Measurements from ENCODE around the gene EFNA5. TPM values are rescaled to one million over a fixed set of nuclear protein-coding genes. Genes with fewer than 3 reads are reported as not detected.

The EFNA5 gene
- total and polyA plus RNA-seq, 4 donors, result 0.14 to 0.93 (median 0.54) TPM

- 90% methylated on average over 6 of the region's 6 CpGs for WGBS
- no peaks in the 10 kb centered on the region for H3K9me3 ChIP-seq (ENCODE audit: control insufficient read depth in 4 of 4, low read length in 3 of 4)
- H3K36me3 ChIP-seq (ENCODE audit: control insufficient read depth in 4 of 4, insufficient read depth in 3 of 4, low read depth in 1 of 4, low read length in 3 of 4), result no peaks in the 10 kb centered on the region
- H3K4me3 ChIP-seq (ENCODE audit: low read depth in 1 of 3, low read length in 3 of 3), result no peak overlapping the region
- no peaks in the 10 kb centered on the region for H3K4me1 ChIP-seq (ENCODE audit: control insufficient read depth in 4 of 4, insufficient read depth in 4 of 4, low read length in 3 of 4)
- DNase-seq (ENCODE audit: low spot score), result no peak
- no peak overlapping the region for H3K9ac ChIP-seq (ENCODE audit: low read depth in 1 of 2, low read length in 2 of 2)
- peaks cover 0 to 7% (median 0%) of the 10 kb centered on the region in 4 donors for H3K27me3 ChIP-seq (ENCODE audit: control insufficient read depth in 4 of 4, insufficient read depth in 4 of 4, low read length in 3 of 4)
- H3K27ac ChIP-seq (ENCODE audit: low read depth in 1 of 2, low read length in 2 of 2), result no peak overlapping the region
- no peak for TF ChIP-seq RAD21 (IDR thresholded peaks at IDR 0.05)
- TF ChIP-seq MAX (IDR thresholded peaks at IDR 0.05), result no peak
- TF ChIP-seq FOXA1 (IDR thresholded peaks at IDR 0.05), result no peak
- TF ChIP-seq NR2F2 (IDR thresholded peaks at IDR 0.05), result no peak
- no peak for TF ChIP-seq JUND (IDR thresholded peaks at IDR 0.05)
- TF ChIP-seq SP1 (IDR thresholded peaks at IDR 0.05), result no peak
- TF ChIP-seq CTCF (IDR thresholded peaks at IDR 0.05; ENCODE audit: low read depth, low read length, missing input control), result no peak
- TF ChIP-seq TAF1 (conservative IDR thresholded peaks at IDR 0.05), result no peak
- TF ChIP-seq HNF4G (IDR thresholded peaks at IDR 0.05), result no peak
- no peak for TF ChIP-seq ZBTB33 (IDR thresholded peaks at IDR 0.05)
- TF ChIP-seq HNF4A (conservative IDR thresholded peaks at IDR 0.05), result no peak
- TF ChIP-seq EGR1 (IDR thresholded peaks at IDR 0.05; ENCODE audit: low read depth in 2 of 2), result no peak
- no peak for TF ChIP-seq GABPA (IDR thresholded peaks at IDR 0.05 in 1 of 2, conservative IDR thresholded peaks at IDR 0.05 in 1 of 2)
- no peak for TF ChIP-seq FOXA2 (IDR thresholded peaks at IDR 0.05)
- no peak for TF ChIP-seq YY1 (IDR thresholded peaks at IDR 0.05)
- no peak for TF ChIP-seq REST (IDR thresholded peaks at IDR 0.05)
These were observed 19.4 kb downstream of the EFNA5 start for GRCh38 chr5:107651325-107651724.

GRCh38 chr5:107646418-107646817 is 24.3 kb downstream of the EFNA5 start:
- TF ChIP-seq RXRA (IDR thresholded peaks at IDR 0.05) (no peak), HNF4A (conservative IDR thresholded peaks at IDR 0.05) (no peak)
- Histone ChIP-seq H3K9ac (ENCODE audit: low read depth in 1 of 2, low read length in 2 of 2) (no peak overlapping the region), H3K27me3 (ENCODE audit: control insufficient read depth in 4 of 4, insufficient read depth in 4 of 4, low read length in 3 of 4) (peaks cover 0 to 2% (median 0%) of the 10 kb centered on the region in 4 donors), H3K4me3 (ENCODE audit: low read depth in 1 of 3, low read length in 3 of 3) (no peak overlapping the region), H3K36me3 (ENCODE audit: control insufficient read depth in 4 of 4, insufficient read depth in 3 of 4, low read depth in 1 of 4, low read length in 3 of 4) (no peaks in the 10 kb centered on the region), H3K9me3 (ENCODE audit: control insufficient read depth in 4 of 4, low read length in 3 of 4) (peaks cover 0 to 3% (median 0%) of the 10 kb centered on the region in 4 donors), H3K4me1 (ENCODE audit: control insufficient read depth in 4 of 4, insufficient read depth in 4 of 4, low read length in 3 of 4) (no peaks in the 10 kb centered on the region), H3K27ac (ENCODE audit: low read depth in 1 of 2, low read length in 2 of 2) (no peak overlapping the region)
- DNase-seq (ENCODE audit: low spot score), result no peak

Measured in liver (tissue), 9 donors.